DOHH2 (cell line): ENCODE results near the gene ACKR3.

Source experiments
- H3F3A ChIP-seq: fragments of 200-600 bp; sonication (generic), shearing (Covaris generic); 2 replicates; pipeline ENCODE4 v1.6.0; 2016; ENCODE audit warnings: antibody characterized with exemption, mild to moderate bottlenecking; ENCODE audit not compliant: control insufficient read depth, insufficient read depth
- H3K27ac ChIP-seq: fragments of 200-600 bp; sonication (generic); 2 replicates; pipeline ENCODE4 v1.5.1; 2014; ENCODE audit warnings: low read depth, mild to moderate bottlenecking, low read length, moderate library complexity
- H3K27me3 ChIP-seq: fragments of 200-600 bp; sonication (generic); 2 replicates; pipeline ENCODE4 v1.6.1; 2014; ENCODE audit warnings: mild to moderate bottlenecking, low read length, mixed read lengths; ENCODE audit not compliant: control insufficient read depth
- H3K36me3 ChIP-seq: fragments of 200-600 bp; sonication (generic); 2 replicates; pipeline ENCODE4 v1.6.1; 2014; ENCODE audit warnings: mild to moderate bottlenecking, low read length, moderate library complexity, mixed read lengths; ENCODE audit not compliant: control insufficient read depth
- H3K4me1 ChIP-seq: fragments of 200-600 bp; sonication (generic); 2 replicates; pipeline ENCODE4 v1.6.1; 2014; ENCODE audit warnings: mild to moderate bottlenecking, low read length, mixed read lengths; ENCODE audit not compliant: control insufficient read depth
- H3K4me2 ChIP-seq: fragments of 200-600 bp; sonication (generic); 2 replicates; pipeline ENCODE4 v1.6.0; 2014; ENCODE audit warnings: mild to moderate bottlenecking, low read length, moderate library complexity
- H3K4me3 ChIP-seq: fragments of 200-600 bp; sonication (generic); 2 replicates; pipeline ENCODE4 v1.5.1; 2014; ENCODE audit warnings: mild to moderate bottlenecking, low read length, mixed read lengths
- H3K79me2 ChIP-seq: fragments of 200-600 bp; sonication (generic); 2 replicates; pipeline ENCODE4 v1.6.1; 2014; ENCODE audit warnings: mild to moderate bottlenecking, low read length, mixed read lengths; ENCODE audit not compliant: control insufficient read depth
- H3K9me2 ChIP-seq: fragments of 200-600 bp; sonication (generic); replicated peaks from 2 replicates; pipeline ENCODE4 v1.6.1; 2014; ENCODE audit warnings: mild to moderate bottlenecking, low read length, mixed read lengths; ENCODE audit not compliant: control insufficient read depth
- H3K9me3 ChIP-seq: fragments of 200-600 bp; sonication (generic); 2 replicates; pipeline ENCODE4 v1.6.1; 2014; ENCODE audit warnings: antibody characterized with exemption, low read length, mixed read lengths; ENCODE audit not compliant: control insufficient read depth, insufficient read depth
- H4K20me1 ChIP-seq: fragments of 200-600 bp; sonication (generic); 2 replicates; pipeline ENCODE4 v1.6.0; 2014; ENCODE audit warnings: low read depth, mild to moderate bottlenecking, antibody characterized with exemption, low read length, moderate library complexity; ENCODE audit not compliant: control insufficient read depth, insufficient read depth
- CTCF ChIP-seq: fragments of 200-600 bp; sonication (generic); IDR thresholded peaks from one replicate; pipeline ENCODE4 v1.5.1; 2014; ENCODE audit warnings: antibody characterized with exemption, mild to moderate bottlenecking, low read depth, low read length; ENCODE audit not compliant: poor library complexity, severe bottlenecking
- EZH2phosphoT487 ChIP-seq: fragments of 200-600 bp; sonication (generic); IDR thresholded peaks from 2 replicates; pipeline ENCODE4 v1.6.1; 2017; ENCODE audit warnings: borderline replicate concordance, mild to moderate bottlenecking, antibody characterized with exemption, low read length, moderate library complexity, mixed read lengths

The ACKR3 gene

DNA sequence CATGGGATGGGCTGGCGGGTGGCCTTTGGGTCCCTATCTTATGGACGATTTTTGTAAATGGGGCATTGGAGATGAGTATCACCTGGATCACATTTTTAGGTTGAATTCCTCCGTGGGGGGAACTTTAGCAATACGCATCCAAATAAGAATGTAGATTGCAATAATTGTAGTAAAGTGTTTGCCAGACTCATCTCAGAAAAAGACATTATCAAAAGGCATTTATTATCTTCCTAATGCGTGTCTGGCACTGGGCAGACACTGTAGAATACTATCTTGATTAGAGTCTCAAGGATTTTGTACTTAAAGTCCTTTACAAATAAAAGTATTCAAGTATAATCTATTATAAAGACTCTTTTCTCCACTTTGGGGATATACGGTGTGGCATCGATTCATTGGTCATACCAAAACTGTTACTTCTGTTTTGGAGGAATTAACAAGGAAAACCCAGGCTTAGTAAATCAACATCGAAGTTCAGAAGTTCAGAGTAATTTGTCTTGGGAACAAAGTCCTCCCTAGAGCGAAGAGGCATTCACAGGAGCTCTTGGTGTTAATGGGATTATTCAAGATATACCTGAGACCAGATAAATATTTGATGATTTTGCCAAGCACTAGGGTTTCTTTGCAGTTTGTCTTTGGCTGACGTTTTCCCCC, 578 bp upstream of the ACKR3 start:
- H3K36me3 ChIP-seq: no peaks in the 10 kb centered on the region
- no peaks in the 10 kb centered on the region for H3K9me2 ChIP-seq
- H3F3A ChIP-seq: peaks cover 24% of the 10 kb centered on the region
- TF ChIP-seq EZH2phosphoT487 (no peak), CTCF (no peak)
- peak overlapping the region; percentile 68 for H3K4me3 ChIP-seq
- peaks cover 81% of the 10 kb centered on the region for H3K4me1 ChIP-seq
- no peaks in the 10 kb centered on the region for H4K20me1 ChIP-seq
- H3K79me2 ChIP-seq: no peaks in the 10 kb centered on the region
- no peaks in the 10 kb centered on the region for H3K9me3 ChIP-seq
- H3K27me3 ChIP-seq: no peaks in the 10 kb centered on the region
- H3K4me2 ChIP-seq: peak overlapping the region; percentile 97
- H3K27ac ChIP-seq: peak overlapping the region; percentile 71

DNA sequence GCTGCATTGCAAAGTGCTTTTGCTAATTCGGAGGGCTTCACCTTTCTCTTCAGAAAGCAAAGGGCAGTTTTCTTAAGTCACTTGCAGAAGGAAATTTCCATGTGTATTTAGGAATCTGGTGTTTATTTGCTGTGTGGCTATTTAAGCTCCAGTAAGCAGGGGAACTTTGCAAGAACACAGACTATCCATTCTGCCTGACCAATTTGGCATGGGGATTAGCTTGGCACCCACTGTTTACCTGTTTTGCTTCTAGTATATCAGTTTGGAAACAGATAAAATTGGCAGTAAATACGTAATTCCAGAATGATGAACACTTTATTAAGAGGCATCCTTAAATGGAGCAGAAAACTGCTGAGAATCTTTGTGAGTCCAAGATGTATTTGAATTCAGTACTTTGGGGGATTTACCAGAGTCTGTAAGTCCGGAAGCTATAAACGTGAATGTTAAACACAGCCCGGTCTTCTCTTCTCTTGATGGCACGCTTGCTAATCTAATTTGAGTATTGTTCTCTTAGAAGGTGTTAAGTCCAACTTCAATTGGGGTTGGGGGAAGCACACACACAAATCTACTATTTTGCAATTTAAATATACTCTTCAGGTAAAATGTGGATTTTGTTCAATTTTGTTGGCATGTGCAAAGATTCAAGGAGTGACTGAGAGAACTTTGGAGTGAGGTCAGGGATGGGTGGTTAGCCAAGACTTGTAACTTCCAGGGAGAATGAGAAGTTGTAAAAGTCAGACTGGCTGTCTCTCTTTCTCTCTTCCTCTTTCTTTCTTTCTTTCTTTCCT, 650 bp downstream of the ACKR3 start:
- H3K4me1 ChIP-seq: peaks cover 68% of the 10 kb centered on the region
- peak overlapping the region; percentile 24 for H3K27ac ChIP-seq
- TF ChIP-seq EZH2phosphoT487 (no peak), CTCF (no peak)
- peak overlapping the region; percentile 97 for H3K4me2 ChIP-seq
- no peaks in the 10 kb centered on the region for H3K9me2 ChIP-seq
- no peaks in the 10 kb centered on the region for H3K36me3 ChIP-seq
- H3K9me3 ChIP-seq: no peaks in the 10 kb centered on the region
- no peaks in the 10 kb centered on the region for H4K20me1 ChIP-seq
- H3K27me3 ChIP-seq: no peaks in the 10 kb centered on the region
- peaks cover 15% of the 10 kb centered on the region for H3F3A ChIP-seq
- H3K4me3 ChIP-seq: peak overlapping the region; percentile 68
- H3K79me2 ChIP-seq: no peaks in the 10 kb centered on the region

DNA sequence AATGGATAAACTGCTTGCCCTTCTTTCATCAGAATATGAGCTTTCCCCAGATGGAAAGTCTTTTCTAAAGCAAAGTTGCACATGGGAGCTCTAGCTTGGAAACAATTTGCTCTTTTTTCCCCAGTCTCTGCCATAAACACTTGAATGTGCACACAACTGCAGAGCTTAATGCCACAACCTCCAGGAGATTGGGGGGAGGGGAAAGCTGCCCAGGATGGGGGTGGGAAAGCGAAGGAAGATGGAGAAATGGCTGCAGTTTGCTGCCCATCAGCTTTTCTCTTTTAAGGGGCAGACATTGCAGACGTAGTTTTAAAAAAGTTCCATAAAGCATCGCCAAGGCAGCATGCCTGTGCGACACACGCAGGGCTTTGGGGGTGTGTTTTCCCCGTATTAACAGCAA, 1.5 kb downstream of the ACKR3 start:
- no peaks in the 10 kb centered on the region for H3K27me3 ChIP-seq
- no peaks in the 10 kb centered on the region for H3K79me2 ChIP-seq
- no peaks in the 10 kb centered on the region for H3K9me3 ChIP-seq
- H3F3A ChIP-seq: peaks cover 13% of the 10 kb centered on the region
- H3K36me3 ChIP-seq: no peaks in the 10 kb centered on the region
- H3K4me3 ChIP-seq: peak overlapping the region; percentile 68
- no peaks in the 10 kb centered on the region for H4K20me1 ChIP-seq
- no peaks in the 10 kb centered on the region for H3K9me2 ChIP-seq
- no peak overlapping the region for H3K27ac ChIP-seq
- TF ChIP-seq EZH2phosphoT487: no peak
- no peak for TF ChIP-seq CTCF
- H3K4me1 ChIP-seq: peaks cover 60% of the 10 kb centered on the region
- peak overlapping the region; percentile 97 for H3K4me2 ChIP-seq
